Karpas-422 (cell line): ENCODE results near the gene LRRC47. TPM values are rescaled to one million over a fixed set of nuclear protein-coding genes. Genes with fewer than 3 reads are reported as not detected.

Experiments used
- DNase-seq: peaks from one replicate; pipeline ENCODE4 v3.0.0-alpha.2; 2015
- H2AFZ ChIP-seq: fragments of 200-600 bp; sonication (generic); 2 replicates; pipeline ENCODE4 v1.6.1; 2014; ENCODE audit warnings: antibody characterized with exemption, low read length, mixed read lengths
- H3K27ac ChIP-seq: fragments of 200-600 bp; sonication (generic); 2 replicates; pipeline ENCODE4 v1.5.1; 2014; ENCODE audit warnings: mild to moderate bottlenecking, low read length, moderate library complexity
- H3K27me3 ChIP-seq: fragments of 200-600 bp; sonication (generic); 2 replicates; pipeline ENCODE4 v1.6.1; 2014; ENCODE audit warnings: low read length, mixed read lengths
- H3K36me3 ChIP-seq: fragments of 200-600 bp; sonication (generic); 2 replicates; pipeline ENCODE4 v1.6.1; 2014; ENCODE audit warnings: low read length, mixed read lengths; ENCODE audit not compliant: insufficient read depth
- H3K4me1 ChIP-seq: fragments of 200-600 bp; sonication (generic); 2 replicates; pipeline ENCODE4 v1.6.1; 2014; ENCODE audit warnings: mild to moderate bottlenecking, low read length, mixed read lengths
- H3K4me2 ChIP-seq: fragments of 200-600 bp; sonication (generic); 2 replicates; pipeline ENCODE4 v1.6.1; 2014; ENCODE audit warnings: low read length, low read depth, mild to moderate bottlenecking; ENCODE audit not compliant: poor library complexity, severe bottlenecking
- H3K4me3 ChIP-seq: fragments of 200-600 bp; sonication (generic); 2 replicates; pipeline ENCODE4 v1.5.1; 2014; ENCODE audit warnings: mild to moderate bottlenecking, antibody characterized with exemption, low read length, mixed read lengths
- H3K79me2 ChIP-seq: fragments of 200-600 bp; sonication (generic); 2 replicates; pipeline ENCODE4 v1.6.1; 2014; ENCODE audit warnings: mild to moderate bottlenecking, low read length, mixed read lengths
- H3K9ac ChIP-seq: fragments of 200-600 bp; sonication (generic); 2 replicates; pipeline ENCODE4 v1.6.0; 2014; ENCODE audit warnings: low read length
- H3K9me2 ChIP-seq: fragments of 200-600 bp; sonication (generic), shearing (Covaris generic); replicated peaks from 2 replicates; pipeline ENCODE4 v1.6.0; 2014; ENCODE audit warnings: mild to moderate bottlenecking, low read length, moderate library complexity; ENCODE audit not compliant: insufficient read depth
- H3K9me3 ChIP-seq: fragments of 300-700, 200-600 bp; sonication (generic); 2 replicates; pipeline ENCODE4 v1.6.1; 2014; ENCODE audit warnings: low read length, mixed read lengths
- H4K20me1 ChIP-seq: fragments of 200-600 bp; sonication (generic); 2 replicates; pipeline ENCODE4 v1.6.1; 2014; ENCODE audit warnings: mild to moderate bottlenecking, antibody characterized with exemption, low read length, low read depth; ENCODE audit not compliant: insufficient read depth
- total RNA-seq: library from RNA; depleted of rRNA; stranded (reverse); fragments of >200 nt; shearing (Covaris generic); gene quantifications from 2 replicates; pipeline ENCODE4 v1.2.3, GENCODE V29; 2014; ENCODE audit warnings: low replicate concordance

Gene LRRC47
- total RNA-seq, 1 experiment from 2014 or later: 10.2 TPM

- no peaks in the 10 kb centered on the region for H3K36me3 ChIP-seq
Measured at GRCh38 chr1:3787745-3788605, 8.3 kb downstream of the LRRC47 start.

GRCh38 chr1:3787349-3787715 lies 9.0 kb downstream of the LRRC47 start:
- Histone ChIP-seq H3K9ac (no peak overlapping the region), H3K27ac (no peak overlapping the region), H3K4me3 (no peak overlapping the region), H2AFZ (no peak overlapping the region), H3K4me1 (no peaks in the 10 kb centered on the region), H3K9me3 (no peaks in the 10 kb centered on the region), H3K4me2 (no peak overlapping the region), H3K36me3 (peaks cover 4% of the 10 kb centered on the region; the same call in 1 of the 2 replicates), H3K27me3 (no peaks in the 10 kb centered on the region), H4K20me1 (peaks cover 4% of the 10 kb centered on the region; the same call in 1 of the 2 replicates), H3K9me2 (no peaks in the 10 kb centered on the region), H3K79me2 (peaks cover 31% of the 10 kb centered on the region)
- DNase-seq: no peak

More at GRCh38 chr1:3787745-3788605, 8.3 kb downstream of the LRRC47 start:
- peaks cover 7% of the 10 kb centered on the region; the same call in 1 of the 2 replicates for H4K20me1 ChIP-seq
- no peak overlapping the region for H3K27ac ChIP-seq
- H3K4me2 ChIP-seq: no peak overlapping the region
- no peaks in the 10 kb centered on the region for H3K9me2 ChIP-seq
- peaks cover 38% of the 10 kb centered on the region for H3K79me2 ChIP-seq
- H2AFZ ChIP-seq: no peak overlapping the region
- no peaks in the 10 kb centered on the region for H3K27me3 ChIP-seq
- no peak overlapping the region for H3K9ac ChIP-seq
- no peaks in the 10 kb centered on the region for H3K4me1 ChIP-seq
- H3K9me3 ChIP-seq: no peaks in the 10 kb centered on the region
- no peak overlapping the region for H3K4me3 ChIP-seq
- no peak for DNase-seq

GRCh38 chr1:3786468-3787348 lies 9.6 kb downstream of the LRRC47 start:
- H3K36me3 ChIP-seq: peaks cover 4% of the 10 kb centered on the region; the same call in 1 of the 2 replicates
- H3K9ac ChIP-seq: no peak overlapping the region
- no peak overlapping the region for H3K4me2 ChIP-seq

GRCh38 chr1:3785456-3786157 lies 10.7 kb downstream of the LRRC47 start:
- H3K9me2 ChIP-seq: no peaks in the 10 kb centered on the region
- H3K36me3 ChIP-seq: peaks cover 4% of the 10 kb centered on the region; the same call in 1 of the 2 replicates
- H3K27ac ChIP-seq: no peak overlapping the region
- H3K4me3 ChIP-seq: no peak overlapping the region
- H3K4me1 ChIP-seq: no peaks in the 10 kb centered on the region
- no peak overlapping the region for H3K9ac ChIP-seq
- H3K79me2 ChIP-seq: peaks cover 17% of the 10 kb centered on the region
- H4K20me1 ChIP-seq: peaks cover 4% of the 10 kb centered on the region; the same call in 1 of the 2 replicates
- H3K27me3 ChIP-seq: no peaks in the 10 kb centered on the region
- H3K9me3 ChIP-seq: no peaks in the 10 kb centered on the region
- DNase-seq: peak; percentile 87
- H3K4me2 ChIP-seq: no peak overlapping the region
- no peak overlapping the region for H2AFZ ChIP-seq

More at GRCh38 chr1:3786468-3787348, 9.6 kb downstream of the LRRC47 start:
- Histone ChIP-seq H3K27me3 (no peaks in the 10 kb centered on the region), H3K9me3 (no peaks in the 10 kb centered on the region), H3K79me2 (peaks cover 25% of the 10 kb centered on the region), H3K4me3 (no peak overlapping the region), H4K20me1 (peaks cover 4% of the 10 kb centered on the region; the same call in 1 of the 2 replicates), H3K27ac (no peak overlapping the region), H3K4me1 (no peaks in the 10 kb centered on the region), H3K9me2 (no peaks in the 10 kb centered on the region), H2AFZ (no peak overlapping the region)
- DNase-seq: no peak

GRCh38 chr1:3785045-3785444 lies 11.3 kb downstream of the LRRC47 start:
- Histone ChIP-seq H3K4me1 (no peaks in the 10 kb centered on the region), H3K9ac (no peak overlapping the region), H2AFZ (no peak overlapping the region), H3K9me2 (no peaks in the 10 kb centered on the region), H3K79me2 (peaks cover 11% of the 10 kb centered on the region), H3K4me3 (no peak overlapping the region), H3K27ac (no peak overlapping the region), H3K36me3 (peaks cover 4% of the 10 kb centered on the region; the same call in 1 of the 2 replicates), H3K4me2 (no peak overlapping the region), H4K20me1 (peaks cover 4% of the 10 kb centered on the region; the same call in 1 of the 2 replicates), H3K27me3 (no peaks in the 10 kb centered on the region), H3K9me3 (no peaks in the 10 kb centered on the region)
- DNase-seq: no peak

GRCh38 chr1:3783651-3784474 lies 12.4 kb downstream of the LRRC47 start:
- H3K27me3 ChIP-seq: no peaks in the 10 kb centered on the region
- H3K4me3 ChIP-seq: no peak overlapping the region
- no peak overlapping the region for H3K9ac ChIP-seq
- no peaks in the 10 kb centered on the region for H3K4me1 ChIP-seq
- peaks cover 4% of the 10 kb centered on the region; the same call in 1 of the 2 replicates for H3K36me3 ChIP-seq
- DNase-seq: no peak
- peaks cover 3% of the 10 kb centered on the region; the same call in 1 of the 2 replicates for H3K79me2 ChIP-seq
- H3K9me2 ChIP-seq: no peaks in the 10 kb centered on the region
- H4K20me1 ChIP-seq: peaks cover under 1% of the 10 kb centered on the region; the same call in 1 of the 2 replicates
- H3K27ac ChIP-seq: no peak overlapping the region
- no peaks in the 10 kb centered on the region for H3K9me3 ChIP-seq
- no peak overlapping the region for H3K4me2 ChIP-seq
- H2AFZ ChIP-seq: no peak overlapping the region

- no peaks in the 10 kb centered on the region for H3K9me3 ChIP-seq
- peaks cover 4% of the 10 kb centered on the region; the same call in 1 of the 2 replicates for H3K36me3 ChIP-seq
- DNase-seq: no peak
- no peak overlapping the region for H3K4me2 ChIP-seq
- 0 out of 2 replicates have a peak, but pooled peaks cover 6% of the 10 kb centered on the region for H4K20me1 ChIP-seq
- H3K9ac ChIP-seq: no peak overlapping the region
- no peaks in the 10 kb centered on the region for H3K27me3 ChIP-seq
- no peak overlapping the region for H3K4me3 ChIP-seq
- no peaks in the 10 kb centered on the region for H3K9me2 ChIP-seq
- peaks cover under 1% of the 10 kb centered on the region; the same call in 1 of the 2 replicates for H3K4me1 ChIP-seq
- H2AFZ ChIP-seq: no peak overlapping the region
- no peaks in the 10 kb centered on the region for H3K79me2 ChIP-seq
- H3K27ac ChIP-seq: no peak overlapping the region
Measured at GRCh38 chr1:3780901-3781300, 15.4 kb downstream of the LRRC47 start.
